BE2C (cell line): ENCODE results near the gene MARK3.
A peak's percentile ranks its signal among the peaks of the same experiment; 100 is the strongest.

ENCODE experiments used
- DNase-seq: peaks from one replicate; pipeline ENCODE4 v3.0.0-alpha.2; 2020
- H3K27me3 ChIP-seq: fragments of 250-450 bp; sonication (Bioruptor Pico); 2 replicates; pipeline ENCODE4 v1.5.1; 2020; ENCODE audit warnings: mild to moderate bottlenecking
- H3K36me3 ChIP-seq: fragments of 250-450 bp; sonication (Bioruptor Pico); 2 replicates; pipeline ENCODE4 v1.5.1; 2020; ENCODE audit warnings: mild to moderate bottlenecking
- H3K4me1 ChIP-seq: fragments of 250-450 bp; sonication (Bioruptor Pico); 2 replicates; pipeline ENCODE4 v1.5.1; 2020
- H3K4me3 ChIP-seq: 2 replicates; pipeline ENCODE4 v1.5.1; 2011; ENCODE audit warnings: low read depth, low read length
- H3K9me3 ChIP-seq: fragments of 250-450 bp; sonication (Bioruptor Pico); 2 replicates; pipeline ENCODE4 v1.5.1; 2020
- TF ChIP-seq, protein P1 (sequence below): IDR thresholded peaks from 2 replicates; pipeline ENCODE4 v1.5.1; 2012; ENCODE audit warnings: mild to moderate bottlenecking, low read depth, low read length

Gene MARK3

GRCh38 chr14:103393676-103394626 is 8.7 kb downstream of the MARK3 start:
- TF ChIP-seq, protein P1, sequence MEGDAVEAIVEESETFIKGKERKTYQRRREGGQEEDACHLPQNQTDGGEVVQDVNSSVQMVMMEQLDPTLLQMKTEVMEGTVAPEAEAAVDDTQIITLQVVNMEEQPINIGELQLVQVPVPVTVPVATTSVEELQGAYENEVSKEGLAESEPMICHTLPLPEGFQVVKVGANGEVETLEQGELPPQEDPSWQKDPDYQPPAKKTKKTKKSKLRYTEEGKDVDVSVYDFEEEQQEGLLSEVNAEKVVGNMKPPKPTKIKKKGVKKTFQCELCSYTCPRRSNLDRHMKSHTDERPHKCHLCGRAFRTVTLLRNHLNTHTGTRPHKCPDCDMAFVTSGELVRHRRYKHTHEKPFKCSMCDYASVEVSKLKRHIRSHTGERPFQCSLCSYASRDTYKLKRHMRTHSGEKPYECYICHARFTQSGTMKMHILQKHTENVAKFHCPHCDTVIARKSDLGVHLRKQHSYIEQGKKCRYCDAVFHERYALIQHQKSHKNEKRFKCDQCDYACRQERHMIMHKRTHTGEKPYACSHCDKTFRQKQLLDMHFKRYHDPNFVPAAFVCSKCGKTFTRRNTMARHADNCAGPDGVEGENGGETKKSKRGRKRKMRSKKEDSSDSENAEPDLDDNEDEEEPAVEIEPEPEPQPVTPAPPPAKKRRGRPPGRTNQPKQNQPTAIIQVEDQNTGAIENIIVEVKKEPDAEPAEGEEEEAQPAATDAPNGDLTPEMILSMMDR, result peak; percentile 76
- Histone ChIP-seq H3K9me3 (no peaks in the 10 kb centered on the region), H3K4me3 (no peak overlapping the region), H3K36me3 (no peaks in the 10 kb centered on the region), H3K27me3 (no peaks in the 10 kb centered on the region), H3K4me1 (no peaks in the 10 kb centered on the region)
- DNase-seq, result no peak

DNA sequence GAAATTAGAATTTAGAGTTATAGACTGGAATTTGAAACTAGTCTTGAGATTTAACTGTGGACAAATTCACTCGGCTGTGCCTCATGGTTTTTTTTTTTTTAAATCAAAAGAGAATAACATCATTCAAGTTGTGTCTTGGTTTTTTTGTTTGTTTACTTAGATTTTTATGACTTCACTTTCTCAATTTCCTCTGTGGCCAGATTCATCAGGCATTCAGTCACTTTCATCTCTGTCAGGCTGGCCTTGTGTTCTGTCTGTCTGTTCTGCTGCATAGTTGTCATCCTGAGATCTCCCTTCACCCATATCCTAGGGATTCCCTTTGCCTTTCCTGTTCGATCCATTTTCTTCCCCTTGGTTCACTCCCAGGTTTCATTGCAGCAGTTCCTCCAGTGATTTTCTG is 10.0 kb downstream of the MARK3 start:
- DNase-seq, result no peak
- no peaks in the 10 kb centered on the region for H3K36me3 ChIP-seq
- no peaks in the 10 kb centered on the region for H3K4me1 ChIP-seq
- H3K27me3 ChIP-seq, result no peaks in the 10 kb centered on the region
- TF ChIP-seq, protein P1, result no peak
- H3K4me3 ChIP-seq, result no peak overlapping the region
- no peaks in the 10 kb centered on the region for H3K9me3 ChIP-seq

DNA sequence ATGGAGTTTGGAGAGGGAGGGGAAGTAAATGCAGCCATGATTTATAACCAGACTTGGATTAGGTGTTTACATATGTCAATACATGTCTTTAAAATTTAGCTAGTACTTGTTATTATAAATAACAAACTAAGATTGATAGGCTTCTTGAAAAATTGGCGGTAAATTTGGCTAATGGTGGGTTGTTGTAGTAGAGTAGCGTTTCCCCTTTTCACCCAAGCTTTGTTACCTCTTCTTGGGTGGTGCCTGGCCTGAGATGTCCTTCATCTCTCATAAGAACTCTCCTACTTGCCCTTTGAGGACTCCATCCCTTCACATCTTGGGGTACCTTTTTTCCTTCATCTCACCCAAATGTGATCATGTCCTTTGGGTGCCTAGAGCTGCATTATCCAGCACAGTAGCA is 11.2 kb downstream of the MARK3 start:
- peaks cover 4% of the 10 kb centered on the region; the same call in 1 of the 2 replicates for H3K4me1 ChIP-seq
- no peak for DNase-seq

DNA sequence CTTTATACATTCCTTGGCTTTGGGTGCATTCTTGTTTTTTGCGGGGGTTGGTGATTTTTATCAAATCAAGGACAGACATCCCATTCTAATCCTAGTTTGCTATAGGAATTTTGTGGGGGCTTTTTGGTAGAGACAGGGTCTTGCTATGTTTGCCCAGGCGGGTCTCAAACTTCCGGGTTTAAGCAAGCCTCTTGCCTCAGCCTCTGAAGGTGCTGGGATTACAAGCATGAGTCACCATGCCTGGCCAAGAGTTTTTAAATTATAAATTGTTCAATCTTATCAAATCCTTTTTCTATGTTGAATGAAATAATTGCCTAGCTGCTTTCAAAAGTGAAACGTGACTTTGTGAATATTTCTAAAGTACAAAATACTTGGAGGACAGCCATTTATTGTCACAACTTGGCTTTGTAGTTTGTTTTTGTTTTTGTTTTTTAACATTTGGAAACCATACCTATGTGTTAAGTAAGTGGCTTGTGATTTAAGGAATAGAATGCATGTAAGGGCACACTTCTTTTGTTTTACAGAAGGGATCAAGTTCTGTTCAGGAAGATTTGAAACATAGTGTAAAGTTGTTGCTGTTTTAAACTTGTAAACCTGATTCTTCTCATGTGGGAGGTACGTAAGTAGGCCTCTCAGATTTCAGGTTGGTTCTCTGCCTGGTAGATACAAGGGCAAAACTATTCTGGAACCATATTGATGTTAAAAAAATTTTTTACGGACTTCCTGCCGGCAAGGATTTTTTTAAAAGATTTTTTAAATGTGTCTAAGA is 13.4 kb downstream of the MARK3 start:
- H3K36me3 ChIP-seq, result no peaks in the 10 kb centered on the region
- no peak overlapping the region for H3K4me3 ChIP-seq
- no peaks in the 10 kb centered on the region for H3K27me3 ChIP-seq
- H3K4me1 ChIP-seq, result peaks cover 4% of the 10 kb centered on the region; the same call in 1 of the 2 replicates
- H3K9me3 ChIP-seq, result no peaks in the 10 kb centered on the region
- DNase-seq, result no peak
- TF ChIP-seq, protein P1, result no peak

More for the DNA sequence above, 11.2 kb downstream of the MARK3 start:
- no peak overlapping the region for H3K4me3 ChIP-seq
- H3K27me3 ChIP-seq, result no peaks in the 10 kb centered on the region
- no peaks in the 10 kb centered on the region for H3K36me3 ChIP-seq
- no peaks in the 10 kb centered on the region for H3K9me3 ChIP-seq
- TF ChIP-seq, protein P1, result no peak

- H3K27me3 ChIP-seq, result no peaks in the 10 kb centered on the region
- DNase-seq, result no peak
- H3K9me3 ChIP-seq, result no peaks in the 10 kb centered on the region
- peaks cover 5% of the 10 kb centered on the region for H3K36me3 ChIP-seq
- peaks cover 4% of the 10 kb centered on the region; the same call in 1 of the 2 replicates for H3K4me1 ChIP-seq
- TF ChIP-seq, protein P1, result no peak
- H3K4me3 ChIP-seq, result no peak overlapping the region
These were observed 15.3 kb downstream of the MARK3 start for GRCh38 chr14:103400537-103400936.
